COLO668 (cell line): ENCODE data around the gene SPPL2B.

Experiments
- DNase-seq: peaks from one replicate; lab custom pipeline; 2025; ENCODE audit not compliant: unreplicated experiment; lab: John Stamatoyannopoulos, UW

Gene SPPL2B

GRCh38 chr19:2296141-2296540, 32.3 kb upstream of the SPPL2B start:
- DNase-seq = no peak

- no peak for DNase-seq
Measured at GRCh38 chr19:2300533-2300932, 28.0 kb upstream of the SPPL2B start.

GRCh38 chr19:2302319-2303210, 25.9 kb upstream of the SPPL2B start:
- DNase-seq = peak; percentile 56

GRCh38 chr19:2303211-2303798, 25.2 kb upstream of the SPPL2B start:
- no peak for DNase-seq

GRCh38 chr19:2305452-2306280, 22.8 kb upstream of the SPPL2B start:
- DNase-seq = no peak

GRCh38 chr19:2306281-2306806, 22.1 kb upstream of the SPPL2B start:
- DNase-seq = peak; percentile 19

GRCh38 chr19:2306971-2307370, 21.5 kb upstream of the SPPL2B start:
- DNase-seq = no peak

- DNase-seq = no peak
Measured at GRCh38 chr19:2307518-2308012, 20.9 kb upstream of the SPPL2B start.

- DNase-seq = peak; percentile 78
Measured at GRCh38 chr19:2308114-2308556, 20.3 kb upstream of the SPPL2B start, which contains the start of gene LINGO3. Gene LINGO3, minus strand, starts transcription at chr19:2308154. Its CDS starts 16,378 bp downstream, at chr19:2291776.

- DNase-seq = peak; percentile 63
Measured at GRCh38 chr19:2309734-2310362, 18.6 kb upstream of the SPPL2B start.

GRCh38 chr19:2311093-2311492, 17.4 kb upstream of the SPPL2B start:
- no peak for DNase-seq

- no peak for DNase-seq
Measured at GRCh38 chr19:2312820-2313501, 15.5 kb upstream of the SPPL2B start.

GRCh38 chr19:2315121-2315817, 13.2 kb upstream of the SPPL2B start:
- DNase-seq = no peak

GRCh38 chr19:2315818-2316353, 12.6 kb upstream of the SPPL2B start:
- peak; percentile 59 for DNase-seq

GRCh38 chr19:2317300-2317699, 11.2 kb upstream of the SPPL2B start:
- no peak for DNase-seq

- DNase-seq = no peak
Measured at GRCh38 chr19:2317756-2318155, 10.7 kb upstream of the SPPL2B start.

GRCh38 chr19:2318923-2319322, 9.6 kb upstream of the SPPL2B start:
- no peak for DNase-seq

- no peak for DNase-seq
Measured at GRCh38 chr19:2319551-2319950, 8.9 kb upstream of the SPPL2B start.

- no peak for DNase-seq
Measured at GRCh38 chr19:2320049-2320448, 8.4 kb upstream of the SPPL2B start.
